CD4-positive, alpha-beta T cell (primary cell): Measurements from ENCODE around the gene SLC43A1. TPM values are rescaled to one million over a fixed set of nuclear protein-coding genes. Genes with fewer than 3 reads are reported as not detected.

Experiments
- ATAC-seq: fragments of 200-7000 bp; cut with Tn5 transposase; one replicate; pipeline ENCODE4 v1.10.0; 2022; ENCODE audit warnings: mild to moderate bottlenecking; ENCODE audit not compliant: poor library complexity
- CTCF ChIA-PET: fragments of 350-600 bp; sonication (Branson Sonifier 250); formaldehyde crosslinking; loops from one replicate; lab custom pipeline; 2021; ENCODE audit warnings: antibody characterized with exemption, inconsistent platforms; lab: Charles Lee
- POLR2A ChIA-PET: fragments of 350-600 bp; sonication (Branson Sonifier 250); formaldehyde crosslinking; loops from one replicate; lab custom pipeline; 2021; ENCODE audit warnings: antibody characterized with exemption, inconsistent platforms; lab: Charles Lee
- DNase-seq, 14 experiments: peaks; one replicate each; pipeline ENCODE4 v3.0.0-alpha.2; 2013 to 2020; ENCODE audit warnings: mixed read lengths in 2 of 14
- H3K27ac ChIP-seq, 2 donors: one replicate each; pipeline versions ENCODE4 v1.5.1 to v1.7.0; 2013; ENCODE audit warnings: low read length in 2 of 2, low read depth in 1 of 2, mild to moderate bottlenecking in 1 of 2
- H3K27me3 ChIP-seq, 2 experiments: 1 replicate in 1 of 2; 2 replicates in 1 of 2; pipeline versions ENCODE4 v1.6.1 to v1.7.0; 2013; ENCODE audit warnings: low read length in 2 of 2, control low read depth in 1 of 2, mild to moderate bottlenecking in 1 of 2, moderate library complexity in 1 of 2; ENCODE audit not compliant: insufficient read depth in 2 of 2, control insufficient read depth in 1 of 2
- H3K36me3 ChIP-seq: one replicate; pipeline ENCODE4 v1.6.1; 2013; ENCODE audit warnings: low read length, control low read depth; ENCODE audit not compliant: insufficient read depth
- H3K4me1 ChIP-seq: one replicate; pipeline ENCODE4 v1.6.1; 2013; ENCODE audit warnings: low read length, control low read depth; ENCODE audit not compliant: insufficient read depth
- H3K4me3 ChIP-seq: one replicate; pipeline ENCODE4 v1.5.1; 2013; ENCODE audit warnings: mild to moderate bottlenecking, low read length, moderate library complexity
- H3K9me3 ChIP-seq, 2 experiments: 1 replicate in 1 of 2; 2 replicates in 1 of 2; pipeline versions ENCODE4 v1.6.1 to v1.7.0; 2013; ENCODE audit warnings: low read length in 2 of 2, mild to moderate bottlenecking in 2 of 2, control low read depth in 1 of 2, moderate library complexity in 1 of 2; ENCODE audit not compliant: control insufficient read depth in 1 of 2, insufficient read depth in 1 of 2
- H3K27ac Mint-ChIP-seq: one replicate; pipeline ENCODE4 v1.8.0; 2020; ENCODE audit warnings: mixed read lengths
- H3K27me3 Mint-ChIP-seq: one replicate; pipeline ENCODE4 v1.8.0; 2021; ENCODE audit warnings: mixed read lengths
- H3K36me3 Mint-ChIP-seq: one replicate; pipeline ENCODE4 v1.8.0; 2021; ENCODE audit warnings: low read depth, mixed read lengths
- H3K4me1 Mint-ChIP-seq: one replicate; pipeline ENCODE4 v1.8.0; 2021; ENCODE audit warnings: low read depth, mixed read lengths
- H3K4me3 Mint-ChIP-seq: one replicate; pipeline ENCODE4 v1.8.0; 2020; ENCODE audit warnings: mild to moderate bottlenecking, mixed read lengths
- H3K9me3 Mint-ChIP-seq: one replicate; pipeline ENCODE4 v1.8.0; 2020; ENCODE audit warnings: mixed read lengths
- intact Hi-C, 2 experiments: fragments of 100-400 bp; cut with DNase I in 1 of 2; cut with micrococcal nuclease in 1 of 2; formaldehyde crosslinking; loops; one replicate each; pipeline versions ENCODE4 v1.15.1 to v1.9.0; 2023 to 2025; cut with DNase I, micrococcal nuclease
- total RNA-seq, 174 experiments: library from RNA in 2 of 174; stranded (reverse) in 2 of 174; gene quantifications; one replicate each; pipeline ENCODE4 v1.2.3 and lab custom pipeline; 2021 to 2026
- TF ChIP-seq, protein P1 (sequence below): fragments of 200-600 bp; IDR thresholded peaks from one replicate; pipeline ENCODE4 v1.8.0; 2022; ENCODE audit warnings: antibody characterized with exemption, mild to moderate bottlenecking

The SLC43A1 gene
- total RNA-seq, 2 experiments from 2014 or later: 3.1 to 4.2 TPM

DNA sequence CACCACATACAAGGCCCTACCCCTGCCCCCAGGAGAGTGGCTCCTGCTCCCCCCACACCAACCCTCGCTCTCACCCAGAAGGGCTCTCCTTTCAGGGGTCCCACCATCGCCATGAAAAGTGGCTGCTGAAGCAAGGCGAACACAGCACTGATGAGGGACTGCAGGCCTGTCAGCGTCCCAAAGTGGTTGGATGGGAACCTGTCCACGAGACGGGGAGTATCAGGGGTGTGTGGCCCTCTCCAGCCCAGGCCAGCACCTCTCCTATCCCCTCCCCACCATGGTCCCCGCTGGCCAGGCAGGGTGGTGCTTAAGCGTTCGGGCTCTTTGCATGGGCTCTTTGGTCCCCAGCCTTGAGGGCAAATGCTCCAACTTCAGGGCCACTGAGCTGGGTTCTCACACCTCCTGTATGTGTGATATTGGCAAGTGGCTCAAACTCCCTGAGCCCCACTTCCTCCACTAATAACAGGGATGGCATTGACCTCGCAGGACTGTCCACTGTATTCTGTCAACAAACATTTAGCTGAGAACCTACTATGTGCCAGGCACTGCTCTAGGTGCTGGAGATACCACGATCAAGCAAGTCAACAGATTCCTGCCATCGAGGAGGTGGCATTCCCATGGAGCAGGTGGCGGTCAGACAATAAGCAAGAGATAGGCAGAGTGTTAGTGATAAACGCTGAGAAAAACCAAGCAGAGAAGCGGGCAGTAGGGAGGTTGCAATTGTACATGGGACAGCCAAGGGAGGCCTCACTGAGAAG lies 28.3 kb downstream of the SLC43A1 start:
- POLR2A ChIA-PET: no interaction called here
- Histone ChIP-seq H3K27ac (no peak overlapping the region), H3K27me3 (peaks cover 16 to 18% of the 10 kb centered on the region in 2 experiments), H3K4me3 (no peak overlapping the region), H3K9me3 (no peaks in the 10 kb centered on the region), H3K36me3 (peaks cover 36% of the 10 kb centered on the region), H3K4me1 (peaks cover 13% of the 10 kb centered on the region)
- DNase-seq: no peak
- Mint-ChIP-seq H3K27ac (no peak overlapping the region), H3K4me1 (no peaks in the 10 kb centered on the region), H3K36me3 (peaks cover 50% of the 10 kb centered on the region), H3K27me3 (peaks cover 16% of the 10 kb centered on the region), H3K4me3 (no peak overlapping the region), H3K9me3 (no peaks in the 10 kb centered on the region)
- intact Hi-C loops: no loop called here
- CTCF ChIA-PET: interaction anchor here (0.6 kb wide), 1 partner anchor 16 kb away, joined by 4 read pairs; no protein-coding TSS in a partner anchor
- no peak for ATAC-seq
- TF ChIP-seq, protein P1, sequence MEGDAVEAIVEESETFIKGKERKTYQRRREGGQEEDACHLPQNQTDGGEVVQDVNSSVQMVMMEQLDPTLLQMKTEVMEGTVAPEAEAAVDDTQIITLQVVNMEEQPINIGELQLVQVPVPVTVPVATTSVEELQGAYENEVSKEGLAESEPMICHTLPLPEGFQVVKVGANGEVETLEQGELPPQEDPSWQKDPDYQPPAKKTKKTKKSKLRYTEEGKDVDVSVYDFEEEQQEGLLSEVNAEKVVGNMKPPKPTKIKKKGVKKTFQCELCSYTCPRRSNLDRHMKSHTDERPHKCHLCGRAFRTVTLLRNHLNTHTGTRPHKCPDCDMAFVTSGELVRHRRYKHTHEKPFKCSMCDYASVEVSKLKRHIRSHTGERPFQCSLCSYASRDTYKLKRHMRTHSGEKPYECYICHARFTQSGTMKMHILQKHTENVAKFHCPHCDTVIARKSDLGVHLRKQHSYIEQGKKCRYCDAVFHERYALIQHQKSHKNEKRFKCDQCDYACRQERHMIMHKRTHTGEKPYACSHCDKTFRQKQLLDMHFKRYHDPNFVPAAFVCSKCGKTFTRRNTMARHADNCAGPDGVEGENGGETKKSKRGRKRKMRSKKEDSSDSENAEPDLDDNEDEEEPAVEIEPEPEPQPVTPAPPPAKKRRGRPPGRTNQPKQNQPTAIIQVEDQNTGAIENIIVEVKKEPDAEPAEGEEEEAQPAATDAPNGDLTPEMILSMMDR: no peak

DNA sequence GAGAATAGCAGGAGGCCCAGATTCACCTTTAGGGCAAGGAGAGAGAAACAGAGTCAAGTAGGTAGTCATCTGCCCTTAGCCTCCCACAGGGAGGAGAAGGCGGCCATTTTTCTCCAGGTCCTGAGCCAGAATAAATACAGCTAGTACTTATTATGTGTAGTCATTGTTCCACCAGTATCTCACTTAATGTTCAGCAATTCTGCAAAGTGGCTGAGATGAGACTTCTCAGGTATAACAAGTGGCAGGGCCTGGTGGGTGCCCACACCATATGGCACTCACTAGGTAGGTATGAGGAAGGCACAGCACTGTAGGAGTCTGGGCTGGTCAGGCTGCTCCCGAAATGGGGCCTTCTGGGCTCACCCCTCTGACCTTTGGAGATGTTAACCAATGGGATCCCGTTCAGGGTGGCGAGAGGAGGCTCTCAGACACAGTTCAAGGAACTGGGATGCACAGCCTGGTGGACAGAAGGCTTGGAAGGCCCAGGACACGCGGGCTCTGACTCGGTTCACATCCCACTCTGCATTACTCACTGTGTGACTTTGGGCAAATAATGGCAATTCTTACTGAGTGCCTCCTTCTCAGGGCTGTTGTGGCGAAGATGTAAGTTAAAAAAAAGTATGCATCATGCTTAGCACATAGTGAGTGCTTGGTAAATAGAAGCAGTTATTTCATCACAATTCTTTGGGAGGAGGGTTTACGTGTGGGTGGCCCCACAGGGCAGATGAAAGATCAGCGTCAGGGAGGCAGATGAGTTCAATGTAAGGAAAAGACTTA lies 30.1 kb downstream of the SLC43A1 start:
- peaks cover 42% of the 10 kb centered on the region for H3K36me3 Mint-ChIP-seq
- DNase-seq (no peak), ATAC-seq (no peak)
- H3K27ac Mint-ChIP-seq: no peak overlapping the region
- H3K27me3 ChIP-seq: peaks cover 16 to 20% of the 10 kb centered on the region in 2 experiments
- peaks cover 13% of the 10 kb centered on the region for H3K4me1 ChIP-seq
- no peak overlapping the region for H3K4me3 ChIP-seq
- H3K27me3 Mint-ChIP-seq: peaks cover 20% of the 10 kb centered on the region
- CTCF ChIA-PET: interaction anchor here (2.1 to 3.4 kb wide), 2 partner anchors 9 to 28 kb away, joined by 10 to 24 read pairs; no protein-coding TSS in a partner anchor
- no peak overlapping the region for H3K27ac ChIP-seq
- no peaks in the 10 kb centered on the region for H3K9me3 Mint-ChIP-seq
- H3K36me3 ChIP-seq: peaks cover 31% of the 10 kb centered on the region
- H3K4me1 Mint-ChIP-seq: peaks cover 12% of the 10 kb centered on the region
- intact Hi-C loops: no loop called here
- no peaks in the 10 kb centered on the region for H3K9me3 ChIP-seq
- no peak overlapping the region for H3K4me3 Mint-ChIP-seq
- TF ChIP-seq, protein P1: no peak
- POLR2A ChIA-PET: no interaction called here

DNA sequence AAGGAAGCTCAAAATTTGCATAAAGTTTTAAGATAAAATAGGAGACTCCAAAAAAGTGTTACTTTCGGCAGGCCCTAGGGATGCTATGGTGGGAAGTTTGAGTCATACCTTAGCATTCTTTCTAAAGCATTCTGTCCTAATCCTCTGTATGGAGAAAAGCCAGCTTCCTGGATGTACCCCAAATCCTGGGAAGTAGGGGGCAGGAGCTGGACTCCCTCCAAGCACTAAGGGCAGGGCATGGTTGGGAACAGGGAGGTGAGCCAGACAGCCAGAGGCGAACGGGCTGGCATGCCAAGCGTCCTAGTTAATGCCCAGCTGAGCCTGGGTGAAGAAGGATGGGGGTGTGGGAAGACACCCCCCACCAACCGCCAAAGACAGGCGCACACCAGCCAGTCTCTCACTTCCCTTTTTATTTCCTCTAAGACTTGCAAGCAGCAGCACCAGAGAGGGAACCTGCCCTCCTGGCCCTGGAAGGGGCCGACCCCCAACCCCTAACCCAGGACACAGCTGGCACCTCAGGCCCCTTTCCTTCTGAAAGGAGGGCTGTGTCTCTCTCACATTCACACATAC lies 31.3 kb downstream of the SLC43A1 start:
- peaks cover 12% of the 10 kb centered on the region for H3K4me1 Mint-ChIP-seq
- Histone ChIP-seq H3K4me1 (peaks cover 13% of the 10 kb centered on the region), H3K27ac (no peak overlapping the region), H3K9me3 (no peaks in the 10 kb centered on the region), H3K27me3 (peaks cover 16 to 20% of the 10 kb centered on the region in 2 experiments), H3K4me3 (no peak overlapping the region), H3K36me3 (peaks cover 30% of the 10 kb centered on the region)
- H3K36me3 Mint-ChIP-seq: peaks cover 36% of the 10 kb centered on the region
- ATAC-seq: no peak
- DNase-seq: peak in 1 of 14 experiments; percentile 30
- ChIA-PET CTCF (interaction anchor here (2.1 to 3.4 kb wide), 2 partner anchors 10 to 27 kb away, joined by 10 to 24 read pairs; no protein-coding TSS in a partner anchor), POLR2A (interaction anchor here (0.6 to 0.8 kb wide), 2 partner anchors 27 to 30 kb away, joined by 3 read pairs; no protein-coding TSS in a partner anchor)
- intact Hi-C loops: no loop called here
- H3K9me3 Mint-ChIP-seq: no peaks in the 10 kb centered on the region
- H3K4me3 Mint-ChIP-seq: no peak overlapping the region
- peaks cover 20% of the 10 kb centered on the region for H3K27me3 Mint-ChIP-seq
- TF ChIP-seq, protein P1: no peak
- H3K27ac Mint-ChIP-seq: no peak overlapping the region
